Measurements from ENCODE around the gene CCDC33. TPM values are rescaled to one million over a fixed set of nuclear protein-coding genes. Genes with fewer than 3 reads are reported as not detected.

The CCDC33 gene
- total RNA-seq, 1 experiment from 2014 or later, result 0.15 TPM

DNA sequence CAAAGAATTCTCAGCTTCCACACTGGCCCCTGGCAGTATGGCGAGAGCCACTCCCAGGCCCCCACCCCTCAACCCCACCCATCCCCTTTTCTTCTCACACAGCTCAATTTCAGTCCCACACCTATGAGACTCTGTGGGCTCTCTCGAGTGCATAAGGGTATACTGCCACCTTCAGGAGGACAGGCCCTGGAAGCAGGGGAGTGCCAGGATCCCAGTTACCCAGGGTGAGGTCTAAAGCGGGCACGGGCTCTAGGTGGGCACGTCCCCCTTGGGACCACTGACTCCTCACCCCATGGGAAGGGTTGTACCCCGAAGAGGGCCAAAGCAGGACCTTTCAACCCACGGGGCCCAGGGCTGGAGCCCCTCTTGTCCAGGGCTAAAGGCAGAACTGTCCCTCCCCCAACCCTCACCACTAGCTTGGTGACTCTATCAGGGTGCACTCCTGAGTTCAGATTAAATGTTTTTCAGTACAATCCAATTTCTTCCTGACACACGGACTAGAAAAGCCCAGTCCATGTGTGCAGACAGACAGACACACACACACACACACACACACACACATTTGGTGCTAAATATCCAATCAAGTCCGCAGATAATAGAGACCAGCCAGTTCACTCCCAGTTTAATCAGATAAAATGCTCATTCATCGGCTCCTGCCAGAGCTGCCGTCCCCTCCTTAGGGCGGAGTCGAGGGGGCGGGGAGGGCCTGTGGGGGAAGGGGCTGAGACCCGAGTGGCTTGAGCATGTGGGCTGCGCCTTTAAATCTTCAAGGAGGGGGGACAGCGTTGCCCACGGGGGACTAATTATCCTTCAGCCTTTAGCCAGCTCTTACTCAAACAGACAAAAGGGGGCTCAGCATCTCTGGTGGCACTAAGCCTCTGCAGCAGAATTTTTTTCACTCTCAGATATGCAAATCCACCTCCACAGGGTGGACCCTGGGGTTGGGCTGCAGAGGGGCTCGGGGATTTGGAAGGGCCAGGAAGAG lies 72.0 kb downstream of the CCDC33 start (continued):
- TF ChIP-seq, protein P1, sequence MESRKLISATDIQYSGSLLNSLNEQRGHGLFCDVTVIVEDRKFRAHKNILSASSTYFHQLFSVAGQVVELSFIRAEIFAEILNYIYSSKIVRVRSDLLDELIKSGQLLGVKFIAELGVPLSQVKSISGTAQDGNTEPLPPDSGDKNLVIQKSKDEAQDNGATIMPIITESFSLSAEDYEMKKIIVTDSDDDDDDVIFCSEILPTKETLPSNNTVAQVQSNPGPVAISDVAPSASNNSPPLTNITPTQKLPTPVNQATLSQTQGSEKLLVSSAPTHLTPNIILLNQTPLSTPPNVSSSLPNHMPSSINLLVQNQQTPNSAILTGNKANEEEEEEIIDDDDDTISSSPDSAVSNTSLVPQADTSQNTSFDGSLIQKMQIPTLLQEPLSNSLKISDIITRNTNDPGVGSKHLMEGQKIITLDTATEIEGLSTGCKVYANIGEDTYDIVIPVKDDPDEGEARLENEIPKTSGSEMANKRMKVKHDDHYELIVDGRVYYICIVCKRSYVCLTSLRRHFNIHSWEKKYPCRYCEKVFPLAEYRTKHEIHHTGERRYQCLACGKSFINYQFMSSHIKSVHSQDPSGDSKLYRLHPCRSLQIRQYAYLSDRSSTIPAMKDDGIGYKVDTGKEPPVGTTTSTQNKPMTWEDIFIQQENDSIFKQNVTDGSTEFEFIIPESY (IDR thresholded peaks at IDR 0.05; ENCODE audit: extremely low read depth, insufficient replicate concordance, low read length), result no peak
- TF ChIP-seq ELF1 (IDR thresholded peaks at IDR 0.05; ENCODE audit: borderline replicate concordance, low read depth), result no peak
- no peak for TF ChIP-seq SRF (IDR thresholded peaks at IDR 0.05; ENCODE audit: low read depth)

DNA sequence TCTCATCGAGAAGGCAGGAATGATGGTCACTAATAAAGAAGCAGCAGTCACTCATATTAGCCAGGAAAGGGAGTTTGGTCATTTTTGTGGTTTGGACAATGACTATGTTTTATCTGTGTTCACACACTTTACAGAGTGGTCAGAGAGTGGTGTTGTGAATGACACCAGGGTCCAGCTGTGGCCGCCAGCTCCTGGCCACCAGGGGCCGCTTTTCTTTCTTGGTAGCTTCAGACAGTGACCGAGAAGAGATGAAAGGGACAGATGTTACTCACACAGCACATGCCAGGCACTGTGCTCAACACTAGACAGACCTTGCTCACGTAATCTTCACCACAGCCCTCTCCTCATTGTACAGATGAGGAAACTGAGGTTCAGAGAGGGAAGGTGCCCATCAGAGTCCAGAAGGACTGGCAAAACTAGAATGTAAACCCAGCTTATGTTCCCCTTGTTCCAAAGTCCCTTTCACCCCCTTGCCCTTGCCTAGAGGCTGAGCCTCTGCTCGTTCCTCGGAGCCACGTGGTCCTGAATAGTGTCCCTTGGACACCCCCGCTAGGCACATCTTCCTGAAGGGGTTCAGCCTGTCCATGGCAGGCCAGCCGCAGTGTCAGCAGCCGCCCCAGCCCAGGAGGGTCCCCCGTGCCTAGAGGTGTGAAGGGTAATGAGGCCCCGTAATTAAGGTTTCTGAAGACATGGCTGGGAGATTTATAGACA lies 75.8 kb downstream of the CCDC33 start:
- H3K27me3 ChIP-seq (ENCODE audit: insufficient read depth, low read length), result no peaks in the 10 kb centered on the region
- peak; percentile 35 for DNase-seq (ENCODE audit: low read depth, low spot score)
- H3K79me2 ChIP-seq (ENCODE audit: insufficient read depth, low read length), result no peaks in the 10 kb centered on the region
- H3K4me1 ChIP-seq (ENCODE audit: control insufficient read depth in 1 of 2, insufficient read depth in 2 of 2, low read length in 2 of 2), result peaks cover 4 to 17% of the 10 kb centered on the region in 2 experiments; a peak in 3 of 4 replicates
- ChIA-PET RAD21 (ENCODE audit: low non-redundant PET in 1 of 2, low total read pairs in 2 of 2, uncharacterized antibody in 2 of 2, unreplicated experiment in 2 of 2) (interaction anchor here (0.7 to 1.5 kb wide), 2 partner anchors 11 kb away, joined by 3 to 8 read pairs; no protein-coding TSS in a partner anchor), POLR2A (interaction anchor here (0.8 kb wide), 1 partner anchor 11 kb away, joined by 4 read pairs; no protein-coding TSS in a partner anchor), CTCF (interaction anchor here (0.5 to 5.8 kb wide), 15 partner anchors 9 to 963 kb away, joined by 3 to 126 read pairs (median 3); no protein-coding TSS in a partner anchor)
- peak overlapping the region; percentile 60 for H2AFZ ChIP-seq (ENCODE audit: low read depth, low read length, poor library complexity, severe bottlenecking)
- intact Hi-C loops (cut with micrococcal nuclease), result no loop called here
- H3K4me2 ChIP-seq (ENCODE audit: low read length), result peak overlapping the region; percentile 3; the same call in 1 of the 2 replicates
- H3K4me3 ChIP-seq (replicated peaks in 1 of 2; ENCODE audit: low read depth in 1 of 2, low read length in 2 of 2), result no peak overlapping the region
- H3K9ac ChIP-seq (ENCODE audit: low read length), result no peak overlapping the region
- ATAC-seq, result peak; percentile 78
- no peaks in the 10 kb centered on the region for H3K9me2 ChIP-seq (ENCODE audit: insufficient read depth)
- no peaks in the 10 kb centered on the region for H4K20me1 ChIP-seq (ENCODE audit: insufficient read depth)
- H3K36me3 ChIP-seq (ENCODE audit: control insufficient read depth in 1 of 2, insufficient read depth in 2 of 2, low read length in 2 of 2), result no peaks in the 10 kb centered on the region
- H3K27ac ChIP-seq (ENCODE audit: low read depth, low read length), result no peak overlapping the region
- no peaks in the 10 kb centered on the region for H3K9me3 ChIP-seq (ENCODE audit: control insufficient read depth in 1 of 2, insufficient read depth in 1 of 2, low read depth in 1 of 2, low read length in 2 of 2)
- TF ChIP-seq, protein P2, sequence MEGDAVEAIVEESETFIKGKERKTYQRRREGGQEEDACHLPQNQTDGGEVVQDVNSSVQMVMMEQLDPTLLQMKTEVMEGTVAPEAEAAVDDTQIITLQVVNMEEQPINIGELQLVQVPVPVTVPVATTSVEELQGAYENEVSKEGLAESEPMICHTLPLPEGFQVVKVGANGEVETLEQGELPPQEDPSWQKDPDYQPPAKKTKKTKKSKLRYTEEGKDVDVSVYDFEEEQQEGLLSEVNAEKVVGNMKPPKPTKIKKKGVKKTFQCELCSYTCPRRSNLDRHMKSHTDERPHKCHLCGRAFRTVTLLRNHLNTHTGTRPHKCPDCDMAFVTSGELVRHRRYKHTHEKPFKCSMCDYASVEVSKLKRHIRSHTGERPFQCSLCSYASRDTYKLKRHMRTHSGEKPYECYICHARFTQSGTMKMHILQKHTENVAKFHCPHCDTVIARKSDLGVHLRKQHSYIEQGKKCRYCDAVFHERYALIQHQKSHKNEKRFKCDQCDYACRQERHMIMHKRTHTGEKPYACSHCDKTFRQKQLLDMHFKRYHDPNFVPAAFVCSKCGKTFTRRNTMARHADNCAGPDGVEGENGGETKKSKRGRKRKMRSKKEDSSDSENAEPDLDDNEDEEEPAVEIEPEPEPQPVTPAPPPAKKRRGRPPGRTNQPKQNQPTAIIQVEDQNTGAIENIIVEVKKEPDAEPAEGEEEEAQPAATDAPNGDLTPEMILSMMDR (IDR thresholded peaks at IDR 0.05 in 2 of 3, conservative IDR thresholded peaks at IDR 0.05 in 1 of 3; ENCODE audit: borderline replicate concordance in 1 of 3, insufficient read depth in 1 of 3, low read depth in 2 of 3, low read length in 2 of 3), result peak; percentile 66 to 88 (median 86); a peak in 5 of 6 replicates
- TF ChIP-seq, protein P3, sequence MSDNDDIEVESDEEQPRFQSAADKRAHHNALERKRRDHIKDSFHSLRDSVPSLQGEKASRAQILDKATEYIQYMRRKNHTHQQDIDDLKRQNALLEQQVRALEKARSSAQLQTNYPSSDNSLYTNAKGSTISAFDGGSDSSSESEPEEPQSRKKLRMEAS (IDR thresholded peaks at IDR 0.05), result peak; percentile 4; the same call in 1 of the 2 replicates
- TF ChIP-seq EGR1 (IDR thresholded peaks at IDR 0.05; ENCODE audit: low read depth), result no peak
- TF ChIP-seq RAD21 (IDR thresholded peaks at IDR 0.05; ENCODE audit: low read depth), result peak; percentile 52
- no peak for TF ChIP-seq EZH2 (IDR thresholded peaks at IDR 0.05)
- TF ChIP-seq TCF7L2 (IDR thresholded peaks at IDR 0.05; ENCODE audit: borderline replicate concordance, extremely low read depth, insufficient read depth, insufficient read length), result peak; percentile 83
- BruUV-seq (replicated peaks), result no TSS peak

All from HCT116 (cell line).